ENCODE measurements around the gene COG1.
"Not testable (repeated sequence)": the region's sequence is repeated elsewhere in the genome, so short reads cannot be mapped to it uniquely, and the experiment has no call there.

COG1 gene, protein sequence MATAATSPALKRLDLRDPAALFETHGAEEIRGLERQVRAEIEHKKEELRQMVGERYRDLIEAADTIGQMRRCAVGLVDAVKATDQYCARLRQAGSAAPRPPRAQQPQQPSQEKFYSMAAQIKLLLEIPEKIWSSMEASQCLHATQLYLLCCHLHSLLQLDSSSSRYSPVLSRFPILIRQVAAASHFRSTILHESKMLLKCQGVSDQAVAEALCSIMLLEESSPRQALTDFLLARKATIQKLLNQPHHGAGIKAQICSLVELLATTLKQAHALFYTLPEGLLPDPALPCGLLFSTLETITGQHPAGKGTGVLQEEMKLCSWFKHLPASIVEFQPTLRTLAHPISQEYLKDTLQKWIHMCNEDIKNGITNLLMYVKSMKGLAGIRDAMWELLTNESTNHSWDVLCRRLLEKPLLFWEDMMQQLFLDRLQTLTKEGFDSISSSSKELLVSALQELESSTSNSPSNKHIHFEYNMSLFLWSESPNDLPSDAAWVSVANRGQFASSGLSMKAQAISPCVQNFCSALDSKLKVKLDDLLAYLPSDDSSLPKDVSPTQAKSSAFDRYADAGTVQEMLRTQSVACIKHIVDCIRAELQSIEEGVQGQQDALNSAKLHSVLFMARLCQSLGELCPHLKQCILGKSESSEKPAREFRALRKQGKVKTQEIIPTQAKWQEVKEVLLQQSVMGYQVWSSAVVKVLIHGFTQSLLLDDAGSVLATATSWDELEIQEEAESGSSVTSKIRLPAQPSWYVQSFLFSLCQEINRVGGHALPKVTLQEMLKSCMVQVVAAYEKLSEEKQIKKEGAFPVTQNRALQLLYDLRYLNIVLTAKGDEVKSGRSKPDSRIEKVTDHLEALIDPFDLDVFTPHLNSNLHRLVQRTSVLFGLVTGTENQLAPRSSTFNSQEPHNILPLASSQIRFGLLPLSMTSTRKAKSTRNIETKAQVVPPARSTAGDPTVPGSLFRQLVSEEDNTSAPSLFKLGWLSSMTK

DNA sequence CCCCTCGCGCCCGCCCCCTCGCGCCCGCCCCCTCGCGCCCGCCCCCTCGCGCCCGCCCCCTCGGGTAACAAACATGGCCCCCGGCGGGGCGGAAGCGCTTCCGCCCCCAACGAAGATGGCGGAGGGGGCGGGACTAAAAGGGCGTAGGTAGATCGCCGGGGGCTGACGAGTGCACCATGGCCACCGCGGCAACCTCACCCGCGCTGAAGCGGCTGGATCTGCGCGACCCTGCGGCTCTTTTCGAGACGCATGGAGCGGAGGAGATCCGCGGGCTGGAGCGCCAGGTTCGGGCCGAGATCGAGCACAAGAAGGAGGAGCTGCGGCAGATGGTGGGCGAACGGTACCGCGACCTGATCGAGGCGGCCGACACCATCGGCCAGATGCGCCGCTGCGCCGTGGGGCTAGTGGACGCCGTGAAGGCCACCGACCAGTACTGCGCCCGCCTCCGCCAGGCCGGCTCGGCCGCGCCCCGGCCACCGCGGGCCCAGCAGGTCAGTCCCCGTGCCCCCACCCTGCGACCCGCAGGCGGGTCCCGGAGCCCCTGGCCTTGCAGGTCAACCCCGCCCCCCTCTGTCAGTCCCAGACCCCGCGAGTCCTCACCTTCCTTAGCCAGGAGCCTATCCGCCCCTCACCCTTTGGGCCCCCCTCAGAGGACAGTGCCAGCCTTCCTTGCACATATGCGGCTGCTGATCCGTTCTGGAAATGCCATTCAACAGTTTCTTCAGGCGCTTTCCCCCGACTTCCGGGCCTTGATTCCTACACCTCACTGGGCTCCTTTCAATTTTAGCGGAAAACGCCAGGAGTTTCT is at the start of gene COG1:
Gene COG1 (plus strand): TSS at position 162 of the 808 bp plus-strand sequence. CDS start 15 bp downstream, at position 177.
- DNase-seq: peak; percentile 96

DNA sequence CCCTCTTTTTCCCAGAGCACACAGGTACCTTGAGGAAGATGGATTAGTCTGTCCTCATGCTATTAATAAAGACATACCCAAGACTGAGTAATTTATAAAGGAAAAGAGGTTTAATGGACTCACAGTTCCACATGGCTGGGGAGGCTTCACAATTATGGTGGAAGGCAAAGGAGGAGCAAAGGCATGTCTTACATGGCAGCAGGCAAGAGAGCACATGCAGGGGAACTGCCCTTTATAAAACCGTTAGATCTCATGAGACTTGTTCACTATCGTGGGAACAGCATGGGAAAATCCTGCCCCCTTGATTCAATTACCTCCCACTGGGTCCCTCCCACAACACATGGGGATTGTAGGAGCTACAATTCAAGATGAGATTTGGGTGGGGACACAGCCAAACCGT is 48.6 kb upstream of the COG1 start:
- DNase-seq: not testable (repeated sequence)

DNA sequence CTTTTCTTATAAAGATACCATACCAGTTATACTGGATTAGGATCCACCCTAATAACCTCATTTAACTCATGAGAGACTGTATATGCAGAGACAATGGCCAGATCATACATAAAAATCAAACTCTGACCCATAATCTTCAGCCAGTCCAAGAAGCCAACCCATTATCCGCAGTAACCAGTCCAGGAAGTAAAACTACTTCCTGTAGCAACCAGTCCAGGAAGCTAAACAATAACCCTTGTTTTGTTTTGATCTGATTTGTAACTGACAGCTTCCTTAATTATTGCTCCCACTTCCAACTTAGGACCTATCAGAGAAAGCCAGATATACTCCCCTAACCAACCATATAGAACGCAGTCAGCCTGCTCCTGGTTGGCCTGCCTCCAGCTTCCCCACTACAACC is 47.2 kb upstream of the COG1 start:
- DNase-seq: no peak

DNA sequence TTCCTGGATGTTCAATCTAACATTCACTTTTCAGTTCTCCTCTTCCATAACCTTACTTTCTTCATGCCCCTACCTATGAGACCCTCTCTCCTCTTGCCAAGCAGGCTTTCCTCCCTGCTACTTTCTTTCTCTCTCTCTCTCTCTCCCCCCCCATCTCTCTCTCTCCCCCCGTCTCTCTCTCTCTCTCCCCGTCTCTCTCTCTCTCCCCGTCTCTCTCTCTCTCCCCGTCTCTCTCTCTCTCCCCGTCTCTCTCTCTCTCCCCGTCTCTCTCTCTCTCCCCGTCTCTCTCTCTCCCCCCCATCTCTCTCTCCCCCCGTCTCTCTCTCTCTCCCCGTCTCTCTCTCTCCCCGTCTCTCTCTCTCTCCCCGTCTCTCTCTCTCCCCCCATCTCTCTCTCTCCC is 45.1 kb upstream of the COG1 start:
- DNase-seq: not testable (repeated sequence)

DNA sequence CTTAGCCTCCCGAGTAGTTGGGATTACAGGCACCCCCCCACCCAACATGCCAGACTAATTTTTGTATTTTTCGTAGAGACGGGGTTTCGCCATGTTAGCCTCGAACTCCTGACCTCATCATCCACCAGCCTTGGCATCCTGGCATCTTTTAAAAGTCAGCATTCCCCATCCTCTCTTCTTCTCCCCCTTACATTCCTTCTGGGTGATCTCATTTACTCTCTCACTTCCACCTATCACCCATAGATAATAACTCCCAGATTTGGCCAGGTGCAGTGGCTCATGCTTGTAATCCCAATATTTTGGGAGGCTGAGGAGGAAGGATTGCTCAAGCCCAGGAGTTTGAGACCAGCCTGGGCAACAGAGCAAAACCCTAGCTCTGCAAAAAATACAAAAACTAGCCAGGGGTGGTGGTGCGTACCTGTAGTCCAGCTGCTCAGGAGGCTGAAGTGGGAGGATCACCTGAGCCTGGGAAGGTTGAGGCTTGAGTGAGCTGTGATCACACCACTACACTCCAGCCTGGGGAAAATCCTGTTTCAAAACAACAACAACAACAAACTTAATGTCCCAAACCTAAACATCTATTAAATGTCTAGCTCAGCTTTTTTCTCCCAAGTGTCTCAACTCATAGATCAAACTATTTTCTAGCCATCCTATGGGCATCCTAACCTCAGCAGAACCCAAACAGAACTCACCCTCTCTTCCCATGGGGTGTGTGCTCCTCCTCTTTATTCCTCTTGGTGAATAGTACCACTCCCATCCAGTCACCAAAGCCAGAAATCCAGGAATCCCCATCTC is 44.1 kb upstream of the COG1 start:
- DNase-seq: no peak

DNA sequence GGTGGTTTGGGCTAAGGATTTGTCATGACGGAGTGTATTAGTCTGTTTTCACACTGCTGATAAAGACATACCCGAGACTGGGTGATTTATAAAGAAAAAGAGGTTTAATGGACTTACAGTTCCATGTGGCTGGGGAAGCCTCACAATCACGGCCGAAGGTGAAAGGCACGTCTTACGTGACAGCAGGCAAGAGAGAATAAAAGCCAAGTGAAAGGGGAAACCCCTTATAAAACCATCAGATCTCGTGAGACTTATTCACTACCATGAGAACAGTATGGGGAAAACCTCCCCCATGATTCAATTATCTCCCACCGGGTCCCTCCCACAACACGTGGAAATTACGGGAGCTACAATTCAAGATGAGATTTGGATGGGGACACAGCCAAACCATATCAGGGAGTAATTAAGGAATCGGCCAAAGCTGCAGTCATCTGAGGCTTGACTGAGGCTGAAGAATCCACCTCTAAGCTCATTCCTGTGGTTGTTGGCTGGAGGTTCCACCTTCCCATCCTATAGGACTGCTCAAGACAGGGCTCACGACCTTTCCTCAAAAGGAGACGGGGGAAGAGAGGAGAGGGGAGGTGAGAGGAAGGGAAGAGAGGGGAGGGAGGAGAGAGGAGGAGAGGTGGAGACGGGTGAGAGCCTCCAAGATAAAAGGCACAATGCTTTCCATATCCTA is 42.1 kb upstream of the COG1 start:
- DNase-seq: not testable (repeated sequence)

DNA sequence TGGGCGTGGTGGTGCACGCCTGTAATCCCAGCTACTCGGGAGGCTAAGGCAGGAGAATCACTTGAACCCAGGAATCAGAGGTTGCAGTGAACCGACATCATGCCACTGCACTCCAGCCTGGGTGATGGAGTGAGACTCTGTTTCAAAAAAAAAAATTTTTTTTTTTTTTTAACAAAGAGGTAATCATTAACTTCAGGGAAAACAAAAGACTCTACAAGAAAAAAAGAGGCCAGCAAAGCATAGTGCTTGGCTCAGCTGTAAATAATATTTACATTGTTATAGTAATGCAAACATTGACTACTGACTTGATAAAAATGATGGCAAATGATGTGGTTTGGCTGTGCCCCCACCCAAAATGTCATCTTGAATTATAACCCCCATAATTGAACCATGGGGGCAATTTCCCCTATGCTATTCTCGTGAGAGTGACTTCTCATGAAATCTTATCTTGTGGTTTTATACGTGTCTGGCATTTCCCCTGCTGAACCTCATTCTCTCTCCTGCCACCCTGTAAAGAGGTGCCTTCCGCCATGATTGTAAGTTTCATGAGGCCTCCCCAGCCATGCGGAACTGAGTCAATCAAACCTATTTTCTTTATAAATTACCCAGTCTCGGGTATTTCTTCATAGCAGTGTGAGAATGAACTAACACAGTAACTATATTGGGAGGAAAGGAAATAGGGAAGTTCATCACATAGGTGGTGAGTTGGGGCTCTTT is 40.8 kb upstream of the COG1 start:
- DNase-seq: no peak

DNA sequence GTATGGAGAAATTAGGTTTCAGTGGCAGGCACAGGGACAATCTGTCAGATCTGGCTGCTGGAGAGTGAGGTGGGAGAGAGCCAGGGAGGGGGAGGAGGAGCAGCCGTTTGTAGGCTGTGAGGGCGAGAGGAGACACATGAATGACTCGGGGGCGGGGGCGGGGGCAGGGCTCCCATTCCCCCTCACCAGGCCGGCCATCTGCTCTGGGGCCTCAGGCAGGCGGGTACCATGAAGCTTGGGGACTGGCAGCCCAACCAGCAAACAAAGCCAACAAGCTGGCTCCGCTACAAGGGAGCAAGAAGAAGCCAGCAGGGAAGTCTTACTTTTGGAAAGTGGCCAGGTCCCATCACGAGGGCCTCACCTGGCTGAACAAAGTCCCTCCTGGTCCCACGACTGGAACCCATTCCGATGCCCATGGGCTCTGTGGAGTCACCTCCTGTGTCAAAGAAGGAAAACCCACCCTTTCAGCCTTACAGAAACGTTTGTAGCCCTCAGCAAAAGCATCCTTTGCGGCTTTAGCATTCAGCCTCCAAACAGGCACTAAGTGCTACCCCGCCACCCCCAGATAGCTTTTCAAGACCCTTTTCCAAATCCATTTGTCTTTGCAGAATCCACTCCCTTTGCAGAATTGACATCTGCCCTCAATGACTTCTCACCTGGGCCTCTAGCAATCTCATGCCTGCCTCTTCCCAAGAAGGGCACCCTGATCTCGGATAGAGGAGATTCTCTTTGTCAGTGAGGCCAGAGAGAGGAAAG is 37.3 kb upstream of the COG1 start:
- peak; percentile 91 for DNase-seq

DNA sequence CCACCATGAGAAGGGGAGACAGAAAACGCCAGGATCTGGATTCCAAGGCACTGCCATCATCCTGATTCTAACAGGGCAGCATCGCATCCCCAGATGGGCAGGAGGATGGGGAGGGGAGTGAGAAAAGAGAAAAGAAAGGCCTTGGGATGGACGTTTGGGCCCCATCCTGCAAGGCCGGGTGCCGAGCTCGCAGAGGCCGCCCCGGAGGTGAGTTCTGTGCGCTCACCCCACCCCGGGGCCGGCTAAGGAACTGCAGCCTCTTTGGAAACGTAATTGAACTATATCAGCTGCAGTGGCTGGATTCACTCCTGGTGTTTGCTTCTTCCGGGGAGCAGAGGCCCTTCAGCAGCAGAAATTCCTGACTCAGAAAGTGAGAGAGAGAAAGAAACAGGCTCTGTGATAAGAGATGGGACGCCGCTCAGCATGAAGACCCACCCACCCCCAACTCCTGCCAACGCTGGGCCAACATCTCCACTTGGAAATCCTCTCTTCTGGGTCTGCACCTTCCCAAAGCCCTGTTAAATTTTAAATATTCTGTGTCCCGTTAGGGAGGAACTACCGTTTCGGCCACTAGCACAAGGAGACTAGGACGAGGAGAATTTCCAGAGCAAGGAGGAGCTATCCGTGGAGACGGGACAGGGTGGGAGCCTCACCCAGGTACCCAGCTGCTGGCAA is 36.6 kb upstream of the COG1 start:
- DNase-seq: peak; percentile 87

DNA sequence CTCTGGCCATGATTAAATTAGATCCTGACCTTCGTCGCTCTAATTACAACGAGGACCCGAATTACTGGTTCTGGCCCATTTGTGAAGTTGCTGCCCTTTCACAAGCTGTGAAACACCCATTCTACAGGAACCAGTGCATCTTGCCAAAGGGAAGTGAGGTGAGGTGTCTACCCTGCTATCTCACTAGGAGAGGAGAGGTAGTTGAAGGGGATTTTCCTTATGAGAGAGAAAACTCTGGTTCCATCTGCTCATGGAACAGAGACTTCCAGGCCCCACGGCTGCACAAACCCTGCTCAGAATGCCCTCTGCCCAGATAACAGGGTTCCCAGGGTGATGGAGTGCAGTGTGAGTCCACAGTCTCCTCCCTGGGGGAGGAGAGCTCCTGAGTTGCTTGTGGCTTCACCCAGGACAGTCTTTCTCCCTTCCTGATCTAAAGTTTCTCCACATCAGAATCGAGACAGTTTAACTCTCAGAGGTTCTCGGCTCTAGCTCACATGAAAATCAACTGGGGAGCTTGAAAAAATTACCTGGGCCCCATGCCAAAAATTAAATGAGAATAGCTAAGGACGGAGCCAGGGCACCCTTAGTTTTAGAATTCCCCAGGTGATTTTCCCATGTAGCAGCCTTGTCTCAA is 35.9 kb upstream of the COG1 start:
- DNase-seq: no peak

DNA sequence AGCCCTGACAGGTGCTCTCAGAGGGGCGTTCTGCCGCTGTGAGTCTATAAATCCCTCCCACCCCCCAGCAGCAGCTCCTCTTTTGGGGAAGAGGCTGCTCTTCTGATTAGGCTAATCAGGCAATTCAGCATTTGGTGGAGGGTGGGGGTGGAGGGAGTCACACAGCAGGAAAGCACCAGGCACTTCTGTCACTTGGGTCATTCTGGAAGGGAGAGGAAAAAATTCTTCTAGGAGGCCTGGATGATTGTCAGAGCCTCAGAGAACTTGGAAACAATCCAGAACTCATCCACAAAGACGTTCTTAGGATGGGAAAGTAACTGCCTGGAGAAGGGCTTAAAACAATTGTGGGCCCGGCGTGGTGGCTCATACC is 35.3 kb upstream of the COG1 start:
- peak; percentile 54 for DNase-seq

DNA sequence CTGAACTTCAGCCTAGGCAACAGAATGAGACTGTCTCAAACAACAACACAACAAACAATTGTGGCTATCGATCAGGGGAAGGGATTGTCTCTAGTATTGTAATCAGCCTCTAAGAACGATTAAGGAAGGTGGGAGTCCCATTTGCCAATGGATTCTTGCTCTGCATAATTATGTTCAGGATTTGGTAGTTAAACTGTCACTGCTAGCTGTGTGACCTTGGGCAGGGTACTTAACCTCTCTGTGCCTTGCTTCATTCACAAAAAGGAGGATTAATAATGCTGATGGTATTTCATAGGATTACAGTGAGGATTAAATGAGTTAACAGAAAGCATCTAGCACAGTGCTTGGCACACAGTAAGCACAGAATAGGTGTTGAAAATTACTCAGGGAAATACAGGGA is 34.7 kb upstream of the COG1 start:
- no peak for DNase-seq

DNA sequence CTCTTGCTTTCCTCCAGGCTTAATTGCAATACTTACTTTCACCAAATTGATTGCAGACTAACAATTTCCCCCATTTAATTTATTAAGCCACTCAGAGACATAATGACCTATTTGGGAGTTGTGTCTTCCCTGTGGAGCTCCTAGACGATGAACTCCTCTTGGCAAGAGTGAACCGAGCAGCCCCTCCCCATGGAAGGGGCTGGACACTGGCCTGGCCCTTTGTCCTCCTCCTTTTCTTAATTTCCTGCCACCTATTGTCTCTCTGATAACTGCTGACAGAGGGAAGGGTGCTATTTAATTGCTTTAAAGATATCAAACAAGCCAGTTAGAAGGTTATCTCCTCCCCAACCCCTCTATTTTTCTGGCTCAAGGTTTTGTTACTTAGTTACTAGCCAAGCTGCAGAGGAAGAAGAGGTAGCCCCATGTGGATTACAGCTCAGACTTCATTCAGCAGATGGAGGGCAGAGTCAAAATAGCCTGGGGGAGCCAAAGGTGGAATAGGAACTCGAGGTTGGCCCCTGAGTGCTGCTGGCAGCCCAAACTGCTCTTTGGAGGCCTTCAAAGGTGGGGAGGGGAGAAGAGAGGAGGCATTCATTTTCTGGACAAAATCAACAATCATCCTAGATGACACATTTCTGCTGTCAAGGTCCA is 31.8 kb upstream of the COG1 start:
- DNase-seq: no peak

DNA sequence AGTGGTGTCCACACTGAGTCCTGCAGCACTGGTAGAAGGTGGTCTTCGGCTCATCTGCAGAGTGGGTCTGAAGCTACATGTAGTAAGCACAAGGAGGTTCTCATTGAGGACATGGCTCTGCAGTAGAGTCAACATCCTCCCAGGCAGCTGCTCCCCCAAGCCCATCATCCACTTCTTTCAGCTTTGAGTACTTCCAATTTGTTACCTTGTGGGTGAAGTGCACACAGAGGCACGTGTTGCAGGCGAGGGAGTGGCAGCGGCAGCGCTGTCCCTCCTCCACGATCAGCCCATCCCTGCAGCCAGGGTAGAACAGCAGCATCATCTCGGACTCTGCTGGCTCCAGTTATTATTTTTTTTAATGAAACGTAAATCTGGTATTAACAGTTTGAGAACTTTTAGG is 29.8 kb upstream of the COG1 start:
- peak; percentile 81 for DNase-seq

DNA sequence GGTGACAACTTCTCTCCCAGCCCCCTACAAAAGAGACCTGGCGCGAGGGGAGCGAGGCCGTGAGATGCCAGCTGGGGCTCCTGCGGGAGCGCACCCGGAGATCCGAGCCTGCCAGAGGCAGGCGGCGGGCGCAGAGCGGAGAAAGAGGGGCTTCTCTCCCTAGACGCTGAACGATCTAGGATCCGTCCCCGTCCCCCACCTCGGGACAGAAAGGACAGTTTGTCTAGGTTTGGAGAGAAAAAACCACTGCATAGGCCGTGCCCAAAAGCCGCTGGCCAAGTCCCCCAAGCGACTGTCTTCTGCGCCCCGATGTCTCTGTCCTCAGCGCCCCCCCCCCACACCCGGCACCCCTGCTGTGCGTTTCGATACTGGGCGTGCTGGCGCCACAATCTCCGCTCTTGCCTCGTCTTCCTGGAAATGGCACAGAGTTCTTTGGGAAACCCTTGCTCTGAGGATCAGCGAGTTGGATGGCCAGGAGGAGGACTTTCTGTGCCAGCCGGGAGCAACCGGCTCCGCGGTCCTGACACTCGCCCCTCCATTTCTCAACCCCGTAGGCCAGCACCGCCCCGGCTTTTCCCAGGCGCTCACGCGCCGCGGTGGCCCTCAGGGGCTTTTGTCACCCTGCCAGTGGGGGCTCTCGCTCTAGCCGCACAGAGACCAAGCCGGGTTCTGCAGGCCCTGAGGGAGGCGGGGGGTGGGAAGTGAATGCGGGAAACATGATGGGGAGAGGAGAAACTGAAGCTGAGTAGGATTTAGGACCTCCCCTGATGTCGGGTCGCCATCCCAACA is 27.0 kb upstream of the COG1 start:
- DNase-seq: no peak

DNA sequence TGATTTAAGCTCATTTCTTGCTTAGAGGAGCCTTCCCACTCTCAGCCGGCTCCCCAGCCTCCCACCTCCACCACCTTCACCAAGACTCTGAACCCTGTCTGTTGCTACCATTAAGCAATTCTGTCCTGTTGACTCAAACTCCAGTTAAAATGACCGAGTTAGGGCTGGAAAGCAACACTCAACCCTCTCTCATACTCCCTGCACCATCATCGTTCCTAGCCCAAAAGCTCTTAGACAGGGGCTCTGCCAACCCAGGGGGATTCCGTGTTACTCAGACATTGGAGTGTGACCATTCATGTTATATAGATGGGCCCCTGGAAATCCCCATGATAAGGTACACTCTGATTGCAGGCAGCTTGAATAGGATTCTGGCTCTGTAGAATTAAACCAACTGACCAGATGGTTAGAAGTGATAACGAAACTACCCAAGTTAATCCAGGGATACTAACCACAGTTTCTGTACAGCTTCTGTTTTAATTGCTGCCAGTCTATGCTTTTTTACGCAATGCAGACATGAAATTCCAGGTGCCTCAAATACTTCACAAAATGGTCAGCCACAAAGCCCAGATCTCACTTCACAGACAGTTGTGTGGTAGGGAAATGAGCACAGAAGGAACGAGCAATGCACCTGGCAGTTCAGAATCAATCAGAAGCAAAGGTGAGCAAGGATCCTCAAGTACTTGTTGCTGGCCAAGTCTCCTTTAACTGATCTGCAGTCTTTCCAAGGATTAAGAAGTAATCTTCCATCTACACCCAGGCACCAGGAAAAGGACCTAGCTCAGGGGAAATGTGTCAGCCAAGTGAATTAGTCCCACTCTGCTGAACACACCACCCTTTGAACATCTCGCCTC is 25.9 kb upstream of the COG1 start:
- DNase-seq: no peak

DNA sequence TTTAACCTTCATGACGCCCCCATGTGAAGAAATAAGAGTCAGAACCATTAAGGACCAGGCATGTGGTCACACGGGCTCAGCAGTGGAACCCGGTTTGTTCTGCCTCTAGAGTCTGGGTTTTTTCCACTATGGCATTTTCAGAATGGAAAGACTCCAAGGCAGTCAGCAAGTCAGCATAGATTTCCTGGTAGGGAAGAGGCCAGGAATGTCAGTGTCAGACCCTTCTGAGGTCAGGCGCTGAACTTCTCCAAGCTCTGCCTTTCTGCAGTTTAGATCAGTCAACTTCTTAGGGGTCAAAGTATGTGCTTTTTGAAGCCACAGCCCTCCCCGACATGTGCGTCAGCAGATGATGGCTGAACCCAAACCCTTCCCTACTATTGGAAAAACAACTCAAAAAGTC is 24.2 kb upstream of the COG1 start:
- no peak for DNase-seq
